ENCODE results near the gene CSNK1A1.

CSNK1A1 gene

DNA sequence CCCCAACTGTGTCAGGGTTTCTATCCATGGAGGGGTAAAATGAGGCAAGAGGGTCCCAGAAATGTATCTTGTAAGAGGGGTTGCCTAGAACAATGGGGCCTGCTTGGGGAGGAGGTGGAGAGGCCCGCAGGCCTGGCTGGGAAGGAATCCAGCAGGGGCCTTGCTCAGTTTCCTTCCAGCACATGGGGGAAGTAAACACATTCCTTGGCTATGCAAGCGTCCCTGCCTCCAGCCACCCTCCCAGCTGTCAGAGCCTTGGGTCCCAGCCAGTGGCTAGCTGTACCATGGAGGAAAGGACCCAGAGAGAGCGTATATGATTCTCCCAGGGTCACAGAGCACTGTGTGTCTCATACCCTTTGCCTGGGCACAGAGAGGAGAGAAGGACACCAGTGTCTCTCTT, 101.0 kb downstream of the CSNK1A1 start:
- no peak for TF ChIP-seq GATA2 (IDR thresholded peaks at IDR 0.05; ENCODE audit: low read depth, low read length)
- no peak for TF ChIP-seq GATA3 (IDR thresholded peaks at IDR 0.05; ENCODE audit: low read depth, low read length)

DNA sequence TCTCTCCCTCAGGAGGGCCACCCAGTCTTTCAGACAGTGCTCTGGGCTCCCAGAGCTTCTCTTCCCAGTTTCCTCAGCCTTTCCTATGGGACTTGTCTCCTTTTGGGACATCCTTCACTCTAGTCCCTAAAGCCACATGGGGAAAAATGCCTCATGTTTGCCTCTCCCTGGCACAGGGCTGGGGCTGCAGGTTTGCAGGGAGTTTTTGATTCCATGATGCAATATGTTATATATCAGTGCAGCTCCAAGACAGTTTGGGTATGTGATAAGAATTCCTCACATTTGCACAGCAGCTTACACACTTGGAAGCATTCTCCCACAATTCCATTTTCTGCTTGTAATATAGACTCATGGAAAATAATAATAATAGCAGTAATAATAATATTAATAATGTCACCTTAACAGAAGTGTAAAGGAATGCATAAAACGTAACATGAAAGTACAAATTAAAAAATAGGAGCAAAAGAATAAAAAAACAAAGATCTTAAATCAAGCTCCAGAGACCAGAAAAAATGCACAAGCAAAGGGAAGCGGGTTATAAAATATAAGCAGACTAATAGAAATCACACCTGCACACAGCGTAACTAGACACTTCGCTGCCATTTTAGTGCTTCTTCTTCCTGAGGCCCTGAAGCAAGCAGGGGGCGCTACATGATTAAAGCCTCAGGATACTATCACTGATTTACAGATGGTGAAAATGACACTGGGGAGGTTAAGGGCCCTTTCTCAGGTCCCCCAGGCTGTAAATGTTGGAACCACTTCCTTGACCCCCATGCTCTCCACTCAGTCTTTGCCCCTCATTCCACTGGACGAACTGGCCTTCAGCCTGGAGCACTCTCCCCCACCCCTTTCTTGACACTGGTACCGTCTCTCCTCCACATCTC, 102.2 kb downstream of the CSNK1A1 start:
- TF ChIP-seq GATA3 (IDR thresholded peaks at IDR 0.05; ENCODE audit: low read depth, low read length), result no peak
- no peak for TF ChIP-seq GATA2 (IDR thresholded peaks at IDR 0.05; ENCODE audit: low read depth, low read length)

DNA sequence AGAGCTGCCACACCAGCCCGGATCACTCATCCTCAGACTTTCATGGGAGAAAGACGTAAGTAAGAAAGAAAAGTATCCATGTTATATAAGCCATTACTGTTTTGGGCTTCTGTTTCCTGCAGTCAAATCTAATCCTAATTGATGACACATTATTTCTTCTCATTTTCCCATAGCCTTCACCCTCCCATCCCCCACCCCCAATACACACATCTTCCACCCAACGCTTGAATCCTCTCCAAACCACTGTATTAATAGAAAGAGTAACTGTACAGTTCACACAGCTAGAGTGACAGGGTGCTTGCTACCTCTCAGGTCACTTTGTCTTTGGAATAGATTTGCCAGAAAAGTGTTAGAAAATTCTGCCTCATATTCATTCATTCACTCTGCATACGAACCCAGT, 102.8 kb downstream of the CSNK1A1 start:
- TF ChIP-seq GATA3 (IDR thresholded peaks at IDR 0.05; ENCODE audit: low read depth, low read length) (no peak), GATA2 (IDR thresholded peaks at IDR 0.05; ENCODE audit: low read depth, low read length) (no peak)

- no peak for TF ChIP-seq GATA3 (IDR thresholded peaks at IDR 0.05; ENCODE audit: low read depth, low read length)
- TF ChIP-seq GATA2 (IDR thresholded peaks at IDR 0.05; ENCODE audit: low read depth, low read length), result no peak
Measured at GRCh38 chr5:149447373-149448367, 103.6 kb downstream of the CSNK1A1 start.

GRCh38 chr5:149446794-149447193, 104.4 kb downstream of the CSNK1A1 start:
- 0 out of 2 replicates have a peak, but pooled peaks have one; percentile 6 for TF ChIP-seq GATA2 (IDR thresholded peaks at IDR 0.05; ENCODE audit: low read depth, low read length)

- no peak for TF ChIP-seq GATA2 (IDR thresholded peaks at IDR 0.05; ENCODE audit: low read depth, low read length)
Measured at GRCh38 chr5:149445739-149446369, 105.4 kb downstream of the CSNK1A1 start.

DNA sequence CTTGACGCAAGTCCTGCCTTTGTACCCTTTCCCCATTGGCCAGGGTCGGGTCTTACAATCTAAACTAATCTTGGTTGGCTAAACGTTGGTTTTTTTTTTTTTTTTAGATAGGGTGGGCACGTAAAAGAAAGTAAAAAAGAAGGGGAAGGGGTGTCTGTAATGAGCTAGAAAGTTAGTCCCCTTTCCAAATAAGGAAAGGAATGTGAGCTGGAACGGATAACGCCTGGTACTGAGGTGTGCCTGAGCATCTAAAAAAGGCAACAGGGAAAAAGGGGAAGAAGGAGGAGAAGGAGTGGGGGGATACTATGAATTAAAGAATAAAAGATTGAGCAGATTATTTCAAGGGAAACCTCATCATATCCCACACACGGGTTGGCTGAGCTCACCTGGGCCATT, 105.9 kb downstream of the CSNK1A1 start:
- TF ChIP-seq GATA3 (IDR thresholded peaks at IDR 0.05; ENCODE audit: low read depth, low read length) (no peak), GATA2 (IDR thresholded peaks at IDR 0.05; ENCODE audit: low read depth, low read length) (no peak)

DNA sequence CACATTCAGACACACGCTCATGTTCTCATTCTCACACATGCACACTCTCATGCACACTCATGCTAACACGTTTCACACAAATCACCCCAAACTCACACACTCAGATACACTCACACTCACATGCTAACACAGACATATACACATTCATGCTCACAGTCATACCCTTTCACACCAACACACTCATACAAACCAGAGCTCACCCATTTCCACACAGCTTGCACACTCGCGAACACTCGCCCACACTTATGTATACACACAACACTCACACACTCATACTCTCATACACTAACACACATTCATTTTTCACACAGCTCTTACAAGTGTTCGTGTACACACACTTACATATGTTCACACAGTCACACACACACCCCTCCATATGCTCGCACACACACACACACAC, 108.0 kb downstream of the CSNK1A1 start:
- TF ChIP-seq GATA3 (IDR thresholded peaks at IDR 0.05; ENCODE audit: low read depth, low read length), result no peak
- TF ChIP-seq GATA2 (IDR thresholded peaks at IDR 0.05; ENCODE audit: low read depth, low read length), result no peak

DNA sequence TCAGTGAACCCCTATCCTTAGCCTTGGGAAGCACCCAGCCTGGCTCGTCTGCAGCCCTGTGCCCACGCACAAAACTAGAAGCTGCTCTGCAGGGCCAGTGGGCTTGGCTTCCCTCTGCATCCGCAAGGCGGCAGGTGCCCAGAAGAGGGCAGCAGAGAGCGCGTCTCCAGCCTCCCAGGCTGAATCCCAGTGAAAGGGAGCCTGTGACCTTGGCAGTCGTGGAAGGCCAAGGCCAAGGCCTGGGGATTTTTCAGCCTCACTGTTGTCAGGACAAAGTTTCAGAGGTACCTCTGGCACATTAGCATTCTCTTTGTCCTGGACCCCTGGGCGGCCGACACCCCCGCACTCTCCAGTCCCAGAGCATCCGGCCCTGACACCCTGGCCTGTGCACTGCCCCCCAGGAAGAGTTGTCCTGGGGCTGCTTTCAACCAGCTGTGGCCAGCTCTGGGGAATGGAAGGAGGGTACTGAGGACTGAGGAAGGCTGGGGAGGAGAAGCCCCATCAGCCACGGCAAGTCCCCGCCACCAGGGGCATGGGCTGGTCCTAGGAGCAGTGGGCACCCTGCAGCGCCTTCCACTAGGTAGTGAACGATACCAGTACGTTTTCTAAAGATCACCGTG, 108.6 kb downstream of the CSNK1A1 start:
- TF ChIP-seq GATA3 (IDR thresholded peaks at IDR 0.05; ENCODE audit: low read depth, low read length), result no peak
- no peak for TF ChIP-seq GATA2 (IDR thresholded peaks at IDR 0.05; ENCODE audit: low read depth, low read length)

Data from SH-SY5Y (cell line).